T-helper 22 cell (primary cell): ENCODE results near the gene NMD3.
"Not testable (repeated sequence)": the region's sequence is repeated elsewhere in the genome, so short reads cannot be mapped to it uniquely, and the experiment has no call there.

Experiments used
- DNase-seq: peaks from one replicate; pipeline ENCODE4 v3.0.0-alpha.2; 2020; ENCODE audit warnings: low read depth

NMD3 gene

GRCh38 chr3:161231861-161232260, 10.8 kb downstream of the NMD3 start:
- no peak for DNase-seq

DNA sequence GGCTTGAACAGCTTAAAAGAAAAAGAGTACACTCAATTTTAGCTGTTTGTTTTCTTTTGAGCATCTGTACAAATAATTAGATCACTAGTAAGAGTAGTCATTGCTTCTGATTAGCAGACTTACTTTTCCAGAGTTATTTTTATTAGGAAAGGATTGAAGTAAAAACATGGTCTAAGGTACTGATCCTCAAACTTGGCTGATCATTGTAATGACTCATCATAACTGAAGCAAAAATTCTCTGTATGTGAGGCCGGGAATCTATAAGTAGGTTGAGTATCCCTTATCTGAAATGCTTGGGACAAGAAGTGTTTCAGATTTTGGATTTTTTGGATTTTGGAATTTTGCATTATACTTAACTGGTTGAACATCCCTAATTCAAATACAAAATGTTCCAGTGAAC, 12.4 kb downstream of the NMD3 start:
- no peak for DNase-seq

DNA sequence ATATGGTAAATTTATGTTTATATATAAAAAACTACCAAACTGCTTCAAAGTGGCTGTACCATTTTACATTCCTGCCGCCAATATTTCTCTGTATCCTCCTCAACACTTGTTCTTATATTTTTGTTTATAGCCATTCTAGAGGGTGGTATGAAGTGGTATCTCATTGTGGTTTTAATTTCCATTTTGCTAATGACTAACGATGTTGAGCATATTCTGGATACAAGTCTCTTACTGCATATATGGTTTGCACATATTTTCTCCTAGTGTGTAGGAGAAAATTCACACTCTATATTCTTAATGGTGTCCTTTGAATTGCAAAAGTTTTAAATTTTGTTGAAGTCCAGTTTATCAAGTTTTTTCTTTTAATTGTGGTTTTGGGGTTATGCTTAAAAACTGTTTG, 15.1 kb downstream of the NMD3 start:
- DNase-seq, result no peak

DNA sequence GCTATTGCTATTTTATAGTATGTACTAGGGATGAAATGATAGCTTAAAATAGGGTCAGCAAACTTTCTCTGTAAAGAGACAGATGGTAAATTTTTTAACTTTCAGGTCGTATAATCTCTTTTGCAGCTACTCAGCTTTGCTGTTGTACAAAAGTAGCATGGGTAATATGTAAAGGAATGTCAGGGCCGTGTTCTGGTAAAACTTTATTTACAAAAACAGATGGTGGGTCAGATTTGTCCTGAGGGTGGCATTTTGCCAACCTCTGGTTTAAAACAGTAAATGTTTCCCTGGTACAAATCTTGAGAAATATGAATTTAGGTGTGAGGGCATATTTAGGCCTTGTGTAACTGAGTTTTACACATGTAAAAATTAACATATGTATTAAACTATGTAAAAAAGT, 18.6 kb downstream of the NMD3 start:
- no peak for DNase-seq

DNA sequence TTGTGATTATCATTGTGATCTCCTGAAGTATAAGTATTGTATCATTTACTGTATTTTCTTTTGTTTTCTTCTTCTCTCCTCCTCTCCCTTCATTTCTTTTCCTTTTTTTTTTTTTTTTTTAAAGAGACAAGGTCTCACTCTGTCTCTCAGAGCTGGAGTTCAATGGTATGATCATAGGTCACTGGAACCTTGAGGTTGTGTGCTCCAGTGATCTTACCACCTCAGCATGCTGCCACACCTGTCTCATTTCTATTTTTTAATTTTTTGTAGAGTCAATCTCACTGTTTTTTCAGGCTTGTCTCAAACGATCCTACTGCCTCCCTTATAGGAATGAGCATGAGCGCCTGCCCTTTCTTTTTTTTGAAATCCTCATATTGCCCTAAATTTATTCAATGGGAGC, 23.4 kb downstream of the NMD3 start:
- no peak for DNase-seq

DNA sequence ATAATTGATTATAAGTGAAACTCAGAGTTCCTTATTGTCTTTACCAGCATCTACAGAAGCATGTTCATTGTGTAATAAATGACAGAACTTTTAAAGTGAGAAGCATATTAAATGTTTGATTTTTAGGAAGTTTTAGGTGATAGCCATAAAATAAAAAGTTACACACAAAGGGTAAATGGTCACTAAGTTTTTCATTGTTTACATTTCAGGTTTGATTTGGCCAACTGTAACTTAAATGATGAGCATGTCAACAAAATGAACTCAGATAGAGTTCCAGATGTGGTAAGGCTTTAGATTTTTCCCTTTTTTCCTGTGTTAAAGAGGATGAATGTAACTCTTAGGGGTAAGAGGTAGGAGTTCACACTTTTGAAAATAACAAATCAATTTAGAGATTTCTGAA, 25.9 kb downstream of the NMD3 start:
- no peak for DNase-seq

- no peak for DNase-seq
These were observed 29.0 kb downstream of the NMD3 start for GRCh38 chr3:161250116-161250515.

- no peak for DNase-seq
These were observed 30.6 kb downstream of the NMD3 start for GRCh38 chr3:161251716-161252115.

- DNase-seq, result no peak
These were observed 31.0 kb downstream of the NMD3 start for GRCh38 chr3:161252143-161252542.

GRCh38 chr3:161253711-161254110, 32.6 kb downstream of the NMD3 start:
- no peak for DNase-seq

DNA sequence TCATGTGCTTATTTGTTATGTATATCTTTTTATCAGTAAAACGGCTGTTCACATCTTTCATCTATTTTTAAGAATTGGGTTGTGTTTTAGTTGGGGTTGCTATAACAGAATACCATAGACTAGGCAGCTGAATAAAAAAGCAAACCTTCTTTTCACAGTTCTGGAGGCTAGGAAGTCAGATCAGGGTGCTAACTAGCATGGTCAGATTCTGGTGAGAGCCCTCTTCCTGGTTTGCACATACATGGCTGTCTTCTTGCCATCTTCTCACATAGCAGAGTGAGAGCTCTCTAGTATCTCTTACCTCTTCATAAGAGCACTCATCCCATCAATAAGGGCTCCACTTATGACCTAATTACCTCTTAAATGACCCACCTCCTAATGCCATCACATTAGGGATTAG, 33.8 kb downstream of the NMD3 start:
- no peak for DNase-seq

DNA sequence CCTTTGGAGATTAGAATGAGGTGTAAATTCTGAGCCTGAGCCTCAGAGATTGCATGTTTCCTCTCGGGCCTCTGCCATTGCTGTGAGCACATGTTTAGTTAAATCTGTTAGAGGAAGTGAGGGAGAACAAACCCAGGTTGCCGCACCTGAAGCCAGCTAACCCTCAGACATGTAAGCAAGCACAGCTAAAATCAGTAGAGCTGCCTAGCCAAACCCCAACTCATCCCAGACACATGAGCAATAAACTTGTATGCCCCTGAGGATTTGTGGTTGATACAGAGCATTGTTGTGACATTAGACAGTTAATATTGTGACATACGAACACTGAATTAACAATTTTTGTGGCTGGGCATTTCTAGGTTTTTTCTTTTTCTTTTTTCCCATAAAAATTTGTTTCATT, 41.9 kb downstream of the NMD3 start:
- DNase-seq, result no peak

- DNase-seq, result no peak
These were observed 43.7 kb downstream of the NMD3 start for GRCh38 chr3:161264852-161265251.

DNA sequence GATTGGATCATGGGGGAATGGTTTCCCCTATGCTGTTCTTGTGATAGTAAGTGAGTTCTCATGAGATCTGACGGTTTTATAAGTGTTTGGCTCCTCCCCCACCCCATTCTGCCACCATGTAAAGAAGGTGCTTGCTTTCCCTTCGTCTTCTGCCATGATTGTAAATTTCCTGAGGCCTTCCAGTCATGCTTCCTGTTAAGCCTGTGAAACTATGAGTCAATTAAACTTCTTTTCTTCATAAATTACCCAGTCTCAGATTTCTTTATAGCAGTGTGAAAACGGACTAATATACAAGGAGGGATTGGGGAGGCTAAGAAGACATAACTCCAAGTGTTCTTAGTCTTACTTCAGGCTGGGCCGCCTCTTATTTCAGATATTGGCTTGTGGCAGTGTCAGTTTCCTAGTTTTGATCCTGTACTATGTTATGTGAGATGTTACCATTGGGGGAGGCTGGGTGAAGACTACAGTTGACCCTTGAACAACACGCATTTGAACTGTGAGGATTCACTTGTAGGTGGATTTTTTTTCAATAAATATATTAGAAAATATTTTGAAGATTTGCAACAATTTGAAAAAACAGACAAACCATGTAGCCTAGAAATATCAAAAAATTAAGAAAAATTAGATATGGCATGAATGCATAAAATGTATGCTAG, 44.9 kb downstream of the NMD3 start:
- DNase-seq, result no peak

GRCh38 chr3:161266731-161267150, 45.6 kb downstream of the NMD3 start:
- DNase-seq, result no peak

- no peak for DNase-seq
These were observed 46.5 kb downstream of the NMD3 start for GRCh38 chr3:161267646-161268045.

GRCh38 chr3:161268601-161269000, 47.5 kb downstream of the NMD3 start:
- DNase-seq, result no peak

DNA sequence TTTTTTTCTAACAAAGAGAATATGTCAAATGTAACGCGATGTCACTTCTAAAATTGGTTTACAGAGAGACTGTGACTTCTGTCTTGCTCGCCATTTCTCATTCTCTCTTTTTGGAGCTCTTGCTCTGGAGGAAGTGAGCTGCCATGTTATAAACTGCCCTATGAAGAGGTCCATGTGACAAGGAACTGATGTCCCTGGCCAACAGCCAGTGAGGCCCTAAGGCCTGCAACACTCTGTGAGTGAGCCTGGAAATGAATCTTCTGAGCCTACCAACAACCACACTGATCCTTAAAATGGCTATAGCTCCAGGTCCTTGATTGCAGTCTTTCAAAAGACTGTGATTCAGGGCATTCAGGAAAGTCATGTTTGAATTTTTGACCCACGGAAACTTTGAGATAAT, 49.9 kb downstream of the NMD3 start:
- no peak for DNase-seq

- no peak for DNase-seq
These were observed 50.5 kb downstream of the NMD3 start for GRCh38 chr3:161271646-161272045.

DNA sequence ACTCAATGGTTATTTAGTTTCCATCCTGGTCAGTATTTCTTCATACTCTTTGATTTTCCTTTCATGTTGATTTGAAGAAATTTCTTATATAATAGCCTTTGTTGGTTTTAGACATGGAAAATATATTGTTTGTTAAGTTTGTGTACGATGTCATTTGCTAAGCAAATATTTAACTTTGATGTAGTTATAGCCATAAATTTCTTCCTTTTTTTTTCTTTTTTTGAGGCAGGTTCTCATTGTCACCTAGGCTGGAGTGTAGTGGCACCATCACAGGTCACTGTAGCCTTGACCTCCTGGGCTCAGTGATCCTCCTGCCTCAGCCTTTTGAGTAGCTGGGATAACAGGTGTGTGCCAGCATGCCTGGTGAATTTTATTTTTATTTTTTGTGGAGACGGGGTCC, 51.4 kb downstream of the NMD3 start:
- DNase-seq, result no peak

- DNase-seq, result no peak
These were observed 52.6 kb downstream of the NMD3 start for GRCh38 chr3:161273589-161274218.

DNA sequence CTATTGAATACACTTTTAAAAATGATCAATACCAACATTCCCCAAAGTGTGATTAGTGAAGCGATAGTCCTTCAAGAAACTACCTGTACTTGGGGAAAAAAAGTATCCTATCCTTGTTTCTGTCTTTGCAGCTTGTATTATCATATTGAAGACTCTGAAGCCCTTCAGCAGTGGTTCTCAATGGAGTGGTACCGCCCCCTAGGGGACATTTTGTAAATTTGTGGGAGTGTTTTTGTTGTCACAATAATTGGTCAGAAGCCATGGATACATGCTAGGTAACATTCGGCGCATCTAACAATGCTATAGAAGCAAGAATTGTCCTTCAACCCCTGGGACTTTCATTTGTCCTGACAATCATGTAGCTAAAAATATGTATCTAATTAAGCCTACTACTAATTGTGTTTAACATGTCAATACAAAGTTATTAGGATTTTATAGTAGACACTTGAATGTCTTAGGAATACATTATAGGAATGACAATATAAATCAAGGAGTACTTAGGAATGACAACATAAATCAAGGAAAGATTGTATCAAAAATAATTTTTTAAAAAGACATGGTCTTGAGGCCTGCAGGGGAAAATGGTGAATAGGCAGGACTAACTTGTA, 53.7 kb downstream of the NMD3 start:
- no peak for DNase-seq

DNA sequence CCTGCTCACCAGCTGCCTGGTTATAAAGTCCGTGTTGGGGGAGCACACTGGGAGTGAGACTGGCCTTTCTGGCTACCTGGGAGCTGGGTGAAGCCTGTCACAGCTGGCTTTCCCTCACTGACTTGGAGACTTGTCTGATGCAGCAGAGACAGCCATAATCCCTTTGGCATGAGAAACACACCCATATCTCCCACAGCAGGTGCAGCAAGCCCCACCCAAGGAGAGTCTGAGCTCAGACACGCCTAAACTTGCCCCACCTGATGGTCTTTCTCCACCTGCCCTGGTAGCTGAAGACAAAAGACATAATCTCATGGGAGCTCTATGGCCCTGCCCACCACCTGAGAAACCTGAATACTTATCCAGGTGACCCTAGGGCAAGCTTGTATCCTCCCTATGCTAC, 54.8 kb downstream of the NMD3 start:
- no peak for DNase-seq

GRCh38 chr3:161282387-161282786, 61.3 kb downstream of the NMD3 start:
- not testable (repeated sequence) for DNase-seq
